Measurements from ENCODE around the gene EXOSC2.

Gene EXOSC2

GRCh38 chr9:130670644-130671043 lies 22.9 kb upstream of the EXOSC2 start:
- Histone ChIP-seq H3K4me3 (ENCODE audit: low read length) (no peak overlapping the region), H3K27ac (ENCODE audit: low read length) (no peak overlapping the region), H4K20me1 (ENCODE audit: insufficient read depth, low read length) (no peaks in the 10 kb centered on the region), H3K9me2 (replicated peaks; ENCODE audit: insufficient read depth, low read length) (no peaks in the 10 kb centered on the region), H3K9me3 (replicated peaks; ENCODE audit: insufficient read depth, low read length) (no peaks in the 10 kb centered on the region), H2AFZ (ENCODE audit: low read length) (no peak overlapping the region), H3K9ac (ENCODE audit: low read length) (no peak overlapping the region), H3K27me3 (replicated peaks; ENCODE audit: insufficient read depth, low read length) (peaks cover 48% of the 10 kb centered on the region), H3F3A (ENCODE audit: insufficient read depth, low read length) (no peaks in the 10 kb centered on the region), H3K79me2 (ENCODE audit: low read length) (no peaks in the 10 kb centered on the region), H3K36me3 (replicated peaks; ENCODE audit: insufficient read depth, low read length) (no peaks in the 10 kb centered on the region), H3K4me1 (ENCODE audit: low read length) (no peaks in the 10 kb centered on the region), H3K4me2 (ENCODE audit: low read depth, low read length) (no peak overlapping the region)
- no peak for DNase-seq
- TF ChIP-seq EZH2 (optimal IDR thresholded peaks at IDR 0.05; ENCODE audit: low read depth, low read length) (no peak), CTCF (IDR thresholded peaks at IDR 0.05; ENCODE audit: low read length) (no peak), EZH2phosphoT487 (IDR thresholded peaks at IDR 0.05; ENCODE audit: low read length) (no peak)

- Histone ChIP-seq H3K9ac (ENCODE audit: low read length) (no peak overlapping the region), H3K36me3 (replicated peaks; ENCODE audit: insufficient read depth, low read length) (no peaks in the 10 kb centered on the region), H2AFZ (ENCODE audit: low read length) (no peak overlapping the region), H3K79me2 (ENCODE audit: low read length) (no peaks in the 10 kb centered on the region), H3K4me1 (ENCODE audit: low read length) (no peaks in the 10 kb centered on the region), H3K4me2 (ENCODE audit: low read depth, low read length) (no peak overlapping the region), H3K4me3 (ENCODE audit: low read length) (no peak overlapping the region), H3K27me3 (replicated peaks; ENCODE audit: insufficient read depth, low read length) (peaks cover 45% of the 10 kb centered on the region), H3K9me2 (replicated peaks; ENCODE audit: insufficient read depth, low read length) (no peaks in the 10 kb centered on the region), H3F3A (ENCODE audit: insufficient read depth, low read length) (no peaks in the 10 kb centered on the region), H3K27ac (ENCODE audit: low read length) (no peak overlapping the region), H4K20me1 (ENCODE audit: insufficient read depth, low read length) (no peaks in the 10 kb centered on the region), H3K9me3 (replicated peaks; ENCODE audit: insufficient read depth, low read length) (no peaks in the 10 kb centered on the region)
- TF ChIP-seq EZH2phosphoT487 (IDR thresholded peaks at IDR 0.05; ENCODE audit: low read length): no peak
- TF ChIP-seq CTCF (IDR thresholded peaks at IDR 0.05; ENCODE audit: low read length): no peak
- TF ChIP-seq EZH2 (optimal IDR thresholded peaks at IDR 0.05; ENCODE audit: low read depth, low read length): no peak
- DNase-seq: no peak
These were observed 21.1 kb upstream of the EXOSC2 start for GRCh38 chr9:130672466-130672865.

- TF ChIP-seq CTCF (IDR thresholded peaks at IDR 0.05; ENCODE audit: low read length) (no peak), EZH2 (optimal IDR thresholded peaks at IDR 0.05; ENCODE audit: low read depth, low read length) (no peak)
- no peak overlapping the region for H3K4me2 ChIP-seq (ENCODE audit: low read depth, low read length)
- H3K4me3 ChIP-seq (ENCODE audit: low read length): no peak overlapping the region
- H3K4me1 ChIP-seq (ENCODE audit: low read length): no peaks in the 10 kb centered on the region
- no peaks in the 10 kb centered on the region for H3K9me3 ChIP-seq (replicated peaks; ENCODE audit: insufficient read depth, low read length)
- H3K9me2 ChIP-seq (replicated peaks; ENCODE audit: insufficient read depth, low read length): no peaks in the 10 kb centered on the region
- H3K9ac ChIP-seq (ENCODE audit: low read length): no peak overlapping the region
- H3K27me3 ChIP-seq (replicated peaks; ENCODE audit: insufficient read depth, low read length): peaks cover 45% of the 10 kb centered on the region
- no peaks in the 10 kb centered on the region for H3F3A ChIP-seq (ENCODE audit: insufficient read depth, low read length)
- no peak overlapping the region for H2AFZ ChIP-seq (ENCODE audit: low read length)
- H4K20me1 ChIP-seq (ENCODE audit: insufficient read depth, low read length): no peaks in the 10 kb centered on the region
- H3K79me2 ChIP-seq (ENCODE audit: low read length): no peaks in the 10 kb centered on the region
- H3K36me3 ChIP-seq (replicated peaks; ENCODE audit: insufficient read depth, low read length): no peaks in the 10 kb centered on the region
- DNase-seq: no peak
- no peak overlapping the region for H3K27ac ChIP-seq (ENCODE audit: low read length)
These were observed 20.5 kb upstream of the EXOSC2 start for GRCh38 chr9:130672933-130673615.

Measured in MM.1S (cell line).